Stimulated activated naive B cell treated with anti-CD40 and anti-IgM and Interleukin-4, amounts not matched to agents 10 μg/mL and 1 μg/mL and 100 μg/mL, for 72 hours (primary cell): ENCODE results near the gene NADK2.

Source experiments
- ATAC-seq, 2 donors: fragments of 150-1000 bp; cut with Tn5 transposase; replicated peaks; 2 replicates each; pipeline ENCODE4 v1.10.0; 2021; ENCODE audit warnings: moderate library complexity in 1 of 2
- DNase-seq: peaks from one replicate; pipeline ENCODE4 v3.0.0; 2021
- H3K27ac Mint-ChIP-seq: one replicate; pipeline ENCODE4 v1.8.0; 2022; ENCODE audit warnings: mild to moderate bottlenecking, mixed read lengths
- H3K27me3 Mint-ChIP-seq, 2 donors: one replicate each; pipeline ENCODE4 v1.8.0; 2022; ENCODE audit warnings: mixed read lengths in 2 of 2
- H3K36me3 Mint-ChIP-seq, 2 donors: one replicate each; pipeline ENCODE4 v1.8.0; 2022; ENCODE audit warnings: mixed read lengths in 2 of 2, mild to moderate bottlenecking in 1 of 2
- H3K4me1 Mint-ChIP-seq, 2 donors: one replicate each; pipeline ENCODE4 v1.8.0; 2022; ENCODE audit warnings: mixed read lengths in 2 of 2, mild to moderate bottlenecking in 1 of 2
- H3K4me3 Mint-ChIP-seq, 2 donors: one replicate each; pipeline ENCODE4 v1.8.0; 2022; ENCODE audit warnings: mild to moderate bottlenecking in 2 of 2, mixed read lengths in 2 of 2, moderate library complexity in 1 of 2
- H3K9me3 Mint-ChIP-seq, 2 donors: one replicate each; pipeline ENCODE4 v1.8.0; 2022; ENCODE audit warnings: mixed read lengths in 2 of 2, mild to moderate bottlenecking in 1 of 2

Gene NADK2

DNA sequence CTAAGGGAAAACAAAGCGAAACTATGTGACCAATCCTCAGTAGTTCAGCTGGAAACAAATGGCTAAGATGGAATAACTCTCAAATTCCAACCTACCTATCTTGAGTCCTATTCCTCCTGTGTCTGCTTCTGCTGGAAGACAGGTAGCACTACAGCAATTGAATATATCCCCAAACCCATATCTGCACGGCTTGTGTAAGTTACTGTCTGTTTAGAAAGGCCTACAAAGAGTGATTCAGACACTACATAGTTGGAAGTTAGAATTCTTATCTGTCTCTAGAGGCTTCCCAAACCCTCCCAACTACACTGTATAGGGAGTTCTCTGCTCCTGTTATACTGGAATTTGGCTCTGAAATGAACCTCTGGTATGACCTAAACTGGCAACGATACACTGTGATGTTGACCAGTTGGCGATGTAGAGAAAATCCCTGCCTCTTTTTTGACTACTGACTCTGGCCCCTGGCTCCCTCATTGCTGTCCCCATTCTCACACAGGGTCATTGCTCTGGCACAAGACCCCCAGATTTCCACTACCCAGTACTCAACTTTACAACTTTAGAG lies 22.6 kb upstream of the NADK2 start:
- no peaks in the 10 kb centered on the region for H3K36me3 Mint-ChIP-seq
- H3K4me1 Mint-ChIP-seq = no peaks in the 10 kb centered on the region
- no peak overlapping the region for H3K27ac Mint-ChIP-seq

DNA sequence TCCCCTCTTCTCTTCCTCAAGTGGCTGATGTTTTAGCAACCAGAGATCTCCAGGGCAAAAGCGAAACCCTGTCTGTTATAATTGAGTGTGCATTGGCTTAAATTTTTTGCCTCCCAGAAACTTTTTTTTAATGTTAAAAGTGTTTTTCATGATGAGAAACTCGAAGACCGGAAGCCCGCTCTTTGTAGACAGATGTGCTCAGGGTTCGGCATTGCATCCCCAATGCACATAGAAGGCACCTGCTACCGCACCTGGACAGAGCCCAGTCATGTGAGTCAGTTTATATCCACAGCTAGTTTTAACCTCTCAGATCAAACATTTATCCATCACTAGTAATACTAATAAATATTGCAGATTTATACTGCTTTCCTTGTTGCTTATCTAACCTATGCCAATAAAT lies 19.5 kb upstream of the NADK2 start:
- Mint-ChIP-seq H3K36me3 (no peaks in the 10 kb centered on the region), H3K27me3 (no peaks in the 10 kb centered on the region), H3K4me3 (no peak overlapping the region), H3K27ac (no peak overlapping the region), H3K4me1 (no peaks in the 10 kb centered on the region), H3K9me3 (no peaks in the 10 kb centered on the region)
- ATAC-seq (no peak), DNase-seq (no peak)

More for the DNA sequence above, 22.6 kb upstream of the NADK2 start:
- ATAC-seq (no peak), DNase-seq (no peak)
- Mint-ChIP-seq H3K4me3 (no peak overlapping the region), H3K9me3 (no peaks in the 10 kb centered on the region), H3K27me3 (no peaks in the 10 kb centered on the region)

DNA sequence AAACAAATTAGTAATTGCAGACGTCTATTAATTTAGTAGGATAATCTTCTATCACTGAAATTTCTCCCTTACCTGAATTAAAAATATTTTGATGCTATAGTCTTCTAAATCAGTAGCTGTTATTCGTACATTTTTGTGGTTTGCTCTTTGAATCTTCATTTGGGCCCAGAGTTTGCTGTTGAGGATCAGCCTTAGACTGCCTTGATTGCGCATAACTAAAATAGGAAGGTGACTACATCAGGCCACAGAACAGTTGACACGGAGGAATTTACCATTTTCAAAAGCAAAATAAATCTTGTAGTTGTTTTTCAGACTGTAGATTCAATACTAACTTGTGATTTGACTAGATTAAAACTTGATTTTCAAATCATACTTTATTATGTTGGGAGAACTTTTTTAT lies 11.8 kb upstream of the NADK2 start:
- H3K9me3 Mint-ChIP-seq = no peaks in the 10 kb centered on the region
- no peaks in the 10 kb centered on the region for H3K27me3 Mint-ChIP-seq
- H3K36me3 Mint-ChIP-seq = no peaks in the 10 kb centered on the region
- H3K4me1 Mint-ChIP-seq = no peaks in the 10 kb centered on the region
- H3K27ac Mint-ChIP-seq = no peak overlapping the region
- no peak for DNase-seq
- H3K4me3 Mint-ChIP-seq = no peak overlapping the region
- ATAC-seq = no peak

DNA sequence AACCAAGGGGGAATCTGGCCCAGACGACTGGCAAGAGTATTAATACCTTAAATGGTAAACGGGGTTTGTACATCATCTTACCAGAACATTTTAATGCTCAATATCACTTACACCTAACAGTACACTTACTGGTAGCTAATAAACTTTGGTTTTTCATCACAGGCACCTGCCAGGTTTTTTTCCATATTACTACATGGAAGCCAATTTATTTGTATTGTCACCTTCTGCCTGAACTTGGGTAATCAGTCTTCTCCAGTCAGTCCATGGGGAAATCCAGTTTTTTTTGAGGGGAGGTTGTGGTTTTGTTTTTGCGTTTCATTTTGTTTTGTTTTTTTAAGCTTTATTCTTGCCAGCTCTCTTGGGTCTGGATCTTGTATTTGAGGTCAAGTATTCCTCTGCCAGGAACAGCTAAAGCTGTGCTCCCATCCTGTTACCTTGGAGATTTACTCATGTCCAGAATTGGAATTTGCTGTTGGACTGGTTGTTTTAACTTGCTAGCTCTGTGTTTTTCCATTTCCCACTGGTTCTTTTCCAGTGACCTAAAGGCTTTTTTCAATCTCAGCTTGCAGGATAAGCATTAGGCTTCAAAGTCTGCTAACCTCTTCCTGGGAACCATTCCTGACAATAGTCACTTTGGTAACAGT lies 11.1 kb upstream of the NADK2 start:
- H3K36me3 Mint-ChIP-seq = no peaks in the 10 kb centered on the region
- no peak overlapping the region for H3K4me3 Mint-ChIP-seq
- DNase-seq (no peak), ATAC-seq (no peak)
- H3K4me1 Mint-ChIP-seq = no peaks in the 10 kb centered on the region
- H3K9me3 Mint-ChIP-seq = no peaks in the 10 kb centered on the region
- no peak overlapping the region for H3K27ac Mint-ChIP-seq
- no peaks in the 10 kb centered on the region for H3K27me3 Mint-ChIP-seq

DNA sequence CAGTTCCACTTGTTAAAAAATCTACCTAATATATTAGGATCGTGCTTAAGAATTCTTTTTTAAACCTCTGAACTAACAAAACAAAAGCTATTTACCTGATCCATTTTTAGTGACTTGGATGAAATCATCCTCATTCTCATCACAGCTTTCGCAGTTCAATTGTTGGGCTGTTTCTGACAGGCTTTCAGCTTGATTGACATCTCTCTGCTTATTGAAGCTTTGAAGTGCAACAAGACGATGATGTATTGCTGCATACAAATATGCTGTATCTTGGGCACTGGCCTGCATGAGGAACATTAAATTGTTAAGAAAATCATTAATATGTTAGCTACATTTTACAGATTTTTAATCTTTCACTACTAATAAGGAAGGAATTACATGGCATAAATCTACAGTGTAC lies 9.5 kb upstream of the NADK2 start:
- Mint-ChIP-seq H3K4me1 (no peaks in the 10 kb centered on the region), H3K27me3 (no peaks in the 10 kb centered on the region), H3K36me3 (no peaks in the 10 kb centered on the region), H3K27ac (no peak overlapping the region), H3K4me3 (no peak overlapping the region), H3K9me3 (no peaks in the 10 kb centered on the region)
- no peak for ATAC-seq
- DNase-seq = no peak

DNA sequence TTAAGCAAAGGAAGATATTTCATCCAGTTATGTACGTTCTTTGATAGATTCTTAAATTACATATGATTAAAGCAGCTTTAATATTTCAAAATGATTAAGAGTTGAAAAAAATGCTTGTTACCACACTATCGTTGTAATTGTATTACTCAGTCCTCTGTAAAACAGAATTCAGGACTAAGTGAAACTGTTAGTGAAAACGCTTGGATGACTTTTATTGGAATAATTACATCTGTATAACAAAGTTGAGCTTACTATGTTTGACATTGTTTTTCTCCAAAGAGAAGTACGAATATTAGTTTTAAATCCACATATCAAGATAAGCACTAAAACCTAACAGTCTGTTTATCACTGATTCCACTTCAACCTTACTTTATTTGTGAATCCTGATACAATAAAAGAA lies 8.7 kb upstream of the NADK2 start:
- ATAC-seq = no peak
- H3K4me3 Mint-ChIP-seq = no peak overlapping the region
- no peak for DNase-seq
- no peaks in the 10 kb centered on the region for H3K36me3 Mint-ChIP-seq
- no peaks in the 10 kb centered on the region for H3K4me1 Mint-ChIP-seq
- no peaks in the 10 kb centered on the region for H3K27me3 Mint-ChIP-seq
- H3K9me3 Mint-ChIP-seq = no peaks in the 10 kb centered on the region
- no peak overlapping the region for H3K27ac Mint-ChIP-seq

DNA sequence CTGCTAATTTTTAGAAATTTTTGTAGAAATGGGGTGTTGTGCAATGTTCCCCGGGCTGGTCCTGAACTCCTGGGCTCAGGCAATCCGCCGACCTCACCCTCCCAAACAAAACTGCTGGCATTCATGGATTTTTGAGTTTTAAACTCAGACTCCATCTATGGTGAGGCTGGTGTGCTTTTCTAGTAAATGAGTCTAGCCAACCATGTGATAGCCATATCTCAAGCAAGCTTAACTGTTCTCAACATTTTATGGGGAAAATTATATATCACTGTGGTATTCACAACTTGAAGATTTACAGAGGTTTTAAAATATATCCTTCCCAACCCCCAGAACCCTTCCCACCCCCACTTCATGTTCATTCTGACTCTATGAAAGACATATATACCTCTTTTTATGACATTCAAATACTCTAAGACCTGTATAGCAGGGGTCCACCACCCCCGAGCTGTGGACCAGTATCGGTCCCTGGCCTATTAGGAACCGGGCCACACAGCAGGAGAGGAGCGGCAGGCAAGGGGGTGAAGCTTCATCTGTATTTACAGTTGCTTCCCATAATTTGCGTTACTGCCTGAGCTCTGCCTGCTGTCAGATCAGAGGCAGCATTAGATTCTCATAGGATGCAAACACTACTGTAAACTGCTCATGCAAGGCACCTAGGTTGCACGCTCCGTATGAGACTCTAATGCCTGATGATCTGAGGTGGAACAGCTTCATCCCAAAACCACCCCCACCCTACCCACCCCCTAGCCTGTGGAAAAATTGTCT lies 4.5 kb upstream of the NADK2 start:
- Mint-ChIP-seq H3K27me3 (no peaks in the 10 kb centered on the region), H3K36me3 (no peaks in the 10 kb centered on the region), H3K9me3 (no peaks in the 10 kb centered on the region), H3K4me3 (no peak overlapping the region), H3K4me1 (peaks cover 12 to 22% of the 10 kb centered on the region in 2 donors), H3K27ac (no peak overlapping the region)
- DNase-seq (no peak), ATAC-seq (no peak)

DNA sequence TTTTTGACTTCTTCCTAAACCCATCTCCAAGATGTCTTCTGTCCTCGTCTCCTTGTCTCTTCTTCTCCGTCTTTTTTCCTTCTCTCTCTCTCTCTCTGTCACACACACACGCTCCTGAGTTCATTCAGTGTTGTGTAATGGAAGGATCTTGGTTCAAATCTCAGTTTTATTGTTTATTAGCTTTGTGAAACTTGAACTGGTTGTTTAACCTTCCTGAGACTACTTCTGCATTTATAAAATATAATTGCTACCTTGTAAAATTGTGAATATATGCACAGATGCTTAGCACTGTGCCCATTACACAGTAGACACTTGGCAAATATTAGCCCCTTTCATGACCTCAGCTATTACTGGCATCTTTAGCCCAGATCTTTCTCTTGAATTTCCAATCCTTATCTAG lies 2.4 kb upstream of the NADK2 start:
- H3K4me1 Mint-ChIP-seq = peaks cover 23 to 42% of the 10 kb centered on the region in 2 donors
- DNase-seq = no peak
- no peaks in the 10 kb centered on the region for H3K27me3 Mint-ChIP-seq
- peak overlapping the region in 1 of 2 donors; percentile 25 for H3K4me3 Mint-ChIP-seq
- peak overlapping the region; percentile 52 for H3K27ac Mint-ChIP-seq
- no peaks in the 10 kb centered on the region for H3K9me3 Mint-ChIP-seq
- no peaks in the 10 kb centered on the region for H3K36me3 Mint-ChIP-seq
- ATAC-seq = no peak

DNA sequence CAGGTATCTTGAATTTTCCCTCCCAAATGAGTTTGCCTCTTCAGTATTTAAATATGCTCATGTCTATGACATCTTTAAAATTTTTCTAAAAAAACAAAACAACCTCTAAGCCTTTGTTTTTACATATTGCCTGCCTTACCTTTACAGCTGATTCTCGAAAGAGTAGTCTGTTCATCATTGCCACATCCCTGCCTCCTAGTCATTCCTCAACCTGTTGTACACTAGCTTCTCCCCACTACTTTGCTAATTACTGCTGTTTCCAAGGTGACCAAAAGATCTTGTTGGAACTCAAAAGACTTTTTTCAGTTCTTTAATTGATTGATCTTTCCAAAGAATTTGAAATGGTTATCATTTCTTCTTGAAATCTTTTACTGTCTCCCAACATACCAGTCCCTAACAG lies 1.9 kb upstream of the NADK2 start:
- H3K9me3 Mint-ChIP-seq = no peaks in the 10 kb centered on the region
- peaks cover 26 to 46% of the 10 kb centered on the region in 2 donors for H3K4me1 Mint-ChIP-seq
- H3K36me3 Mint-ChIP-seq = no peaks in the 10 kb centered on the region
- peak overlapping the region; percentile 52 for H3K27ac Mint-ChIP-seq
- ATAC-seq (no peak), DNase-seq (no peak)
- peak overlapping the region; percentile 25 to 32 for H3K4me3 Mint-ChIP-seq
- no peaks in the 10 kb centered on the region for H3K27me3 Mint-ChIP-seq

DNA sequence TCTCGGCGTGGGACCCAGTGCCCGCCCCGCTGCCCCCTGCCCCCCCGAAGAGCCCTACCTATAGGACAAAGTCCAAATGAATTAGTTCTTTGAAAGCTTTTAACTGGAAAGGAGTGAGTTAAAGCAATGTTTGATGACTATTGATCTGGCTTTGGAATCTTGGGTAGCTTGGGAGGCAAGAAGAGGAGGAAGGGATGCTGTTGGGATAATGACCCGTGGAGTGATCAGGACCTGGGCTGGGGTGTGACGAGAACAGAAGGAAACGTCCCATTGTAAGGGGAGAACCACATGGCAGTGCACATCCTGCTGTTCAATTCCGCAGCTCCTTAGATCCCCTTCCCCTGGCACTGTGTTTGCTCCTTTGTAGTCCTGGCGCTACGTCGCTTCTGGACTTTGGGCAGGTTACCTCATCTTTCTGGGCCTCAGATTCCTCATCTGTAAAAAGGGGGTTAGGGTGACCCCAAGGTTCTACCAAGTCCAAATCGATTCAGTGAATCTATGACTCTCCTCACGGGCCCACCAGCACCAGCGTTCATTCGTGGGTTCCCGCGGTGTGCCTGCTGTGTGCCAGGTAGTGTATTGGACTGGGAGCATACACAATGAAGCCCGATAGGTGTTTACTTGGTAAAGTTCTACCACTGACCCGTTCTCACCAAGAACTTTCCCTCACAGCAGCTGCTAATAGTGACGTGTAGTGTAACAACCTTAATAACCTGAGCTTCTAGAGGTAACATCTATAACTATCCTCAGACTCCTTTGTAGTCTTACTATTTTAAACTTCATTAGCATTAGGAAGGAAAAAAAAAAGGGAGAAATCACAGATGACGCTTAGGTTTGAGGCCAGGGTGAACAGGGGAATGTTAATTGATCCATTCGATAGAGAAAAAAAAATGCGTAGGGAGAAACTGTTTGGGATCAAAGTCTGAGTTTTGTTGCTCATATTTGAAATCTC lies 1.1 kb upstream of the NADK2 start:
- no peak for DNase-seq
- Mint-ChIP-seq H3K27me3 (no peaks in the 10 kb centered on the region), H3K9me3 (no peaks in the 10 kb centered on the region), H3K4me1 (peaks cover 26 to 47% of the 10 kb centered on the region in 2 donors), H3K36me3 (no peaks in the 10 kb centered on the region), H3K27ac (peak overlapping the region; percentile 99), H3K4me3 (peak overlapping the region; percentile 90 to 92)
- no peak for ATAC-seq

DNA sequence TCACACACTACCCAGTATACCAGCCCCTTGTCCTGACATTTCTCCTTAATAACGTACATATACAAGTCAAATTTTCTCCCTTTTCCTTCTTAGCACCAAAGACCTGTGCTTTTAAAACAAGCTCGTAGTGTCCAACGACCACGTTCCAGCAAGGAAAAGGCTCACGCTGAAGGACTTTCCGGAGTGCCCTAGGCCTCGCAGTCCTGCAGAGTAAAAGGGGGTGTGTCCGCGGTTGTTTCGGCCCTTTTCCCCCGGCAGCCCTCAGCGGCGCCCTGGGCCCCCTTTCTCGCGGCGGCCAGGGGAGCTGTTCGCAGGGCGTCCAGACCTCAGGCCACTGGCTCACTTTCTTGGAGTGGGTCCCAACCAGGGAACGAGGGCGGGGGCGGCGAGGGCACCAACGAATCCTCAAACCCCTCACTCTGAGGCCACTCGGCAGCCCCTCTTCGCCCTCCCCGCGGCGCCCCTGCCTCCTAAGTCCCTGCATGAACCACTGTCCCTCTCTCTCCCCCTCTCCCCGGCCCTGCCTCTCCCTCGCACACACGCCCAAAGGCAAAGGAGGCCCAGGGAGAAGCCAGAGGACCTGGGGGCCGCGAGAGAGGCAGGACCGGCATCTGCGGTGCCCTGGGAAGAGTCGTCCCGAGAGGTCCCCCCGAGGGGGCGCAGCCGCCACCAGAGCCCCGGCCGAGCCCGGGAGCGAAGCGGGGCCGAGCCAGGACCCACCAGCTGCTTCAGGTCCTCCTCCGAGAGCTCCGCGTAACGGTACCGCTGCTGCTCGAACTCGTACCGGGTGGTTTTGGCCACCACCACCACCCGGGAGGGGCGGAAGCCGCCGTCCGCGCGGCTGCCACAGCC lies 720 bp downstream of the NADK2 start:
- H3K9me3 Mint-ChIP-seq = no peaks in the 10 kb centered on the region
- H3K27ac Mint-ChIP-seq = peak overlapping the region; percentile 96
- no peaks in the 10 kb centered on the region for H3K36me3 Mint-ChIP-seq
- peak; percentile 20 to 33 for ATAC-seq
- peak; percentile 28 for DNase-seq
- peaks cover 32 to 55% of the 10 kb centered on the region in 2 donors for H3K4me1 Mint-ChIP-seq
- peak overlapping the region; percentile 90 to 92 for H3K4me3 Mint-ChIP-seq
- no peaks in the 10 kb centered on the region for H3K27me3 Mint-ChIP-seq

DNA sequence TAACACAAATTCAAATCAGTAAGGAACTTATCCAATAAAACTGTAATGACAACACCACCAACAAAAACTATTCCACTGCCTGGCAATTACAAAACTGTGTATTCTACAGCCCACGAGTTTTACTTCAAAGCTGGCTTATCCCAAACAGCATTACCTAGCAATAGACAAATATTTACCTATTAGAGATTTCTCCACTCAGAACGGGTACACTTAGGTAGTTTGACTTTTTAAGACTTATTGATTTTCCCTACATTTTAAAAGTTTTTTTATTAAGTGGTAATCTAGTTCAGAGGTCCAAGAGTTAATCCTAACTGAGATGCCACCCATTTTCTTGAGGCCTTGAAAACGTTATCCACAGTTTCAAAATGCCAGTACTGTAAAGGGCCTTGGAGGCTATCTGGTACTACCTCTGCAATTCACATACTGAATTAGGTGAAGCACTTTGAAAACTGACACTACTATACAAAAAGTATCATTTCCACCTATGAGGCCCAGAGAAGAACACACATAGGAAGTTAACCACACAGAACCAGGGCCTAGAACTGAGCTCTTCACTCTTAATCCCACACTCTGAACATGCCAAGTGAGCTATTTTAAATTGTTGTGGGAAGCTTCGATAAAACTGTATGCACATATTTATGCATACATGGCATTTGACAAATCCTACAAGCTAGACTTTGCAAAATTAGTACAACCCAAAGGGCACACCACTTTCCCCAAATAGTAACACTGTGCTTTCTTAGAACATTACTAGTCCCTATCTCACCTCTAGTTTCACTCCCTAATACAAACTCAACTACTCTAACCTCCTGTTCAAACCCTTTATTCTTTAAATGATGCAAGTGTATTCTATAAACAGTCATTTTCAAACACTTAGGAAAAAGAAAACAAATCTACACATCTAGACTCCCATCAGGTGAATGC lies 2.1 kb downstream of the NADK2 start:
- Mint-ChIP-seq H3K9me3 (no peaks in the 10 kb centered on the region), H3K36me3 (no peaks in the 10 kb centered on the region), H3K4me3 (peak overlapping the region in 1 of 2 donors; percentile 3), H3K4me1 (peaks cover 32 to 55% of the 10 kb centered on the region in 2 donors), H3K27ac (no peak overlapping the region), H3K27me3 (no peaks in the 10 kb centered on the region)
- ATAC-seq (no peak), DNase-seq (no peak)
